Amygdala (tissue), 56 donors: ENCODE measurements around the gene ADISSP.

Experiments used
- DNase-seq, 56 donors: peaks; one replicate each; lab custom pipeline; 2025; lab: John Stamatoyannopoulos, UW

Gene ADISSP

GRCh38 chr20:3767427-3768341, at the start of gene ADISSP:
TSS of gene ADISSP (minus strand) at chr20:3767753. CDS start at chr20:3760100, 7,653 bp downstream.
- DNase-seq: peak; percentile 64 to 100 (median 97)

GRCh38 chr20:3815703-3816315, 48.3 kb upstream of the ADISSP start:
- no peak for DNase-seq

GRCh38 chr20:3814928-3815495, 47.5 kb upstream of the ADISSP start:
- no peak for DNase-seq

GRCh38 chr20:3813848-3814581, 46.5 kb upstream of the ADISSP start:
- no peak for DNase-seq

- no peak for DNase-seq
Measured at GRCh38 chr20:3812975-3813847, 45.7 kb upstream of the ADISSP start.

- DNase-seq: no peak
Measured at GRCh38 chr20:3812259-3812681, 44.7 kb upstream of the ADISSP start.

- DNase-seq: peak; percentile 80 to 99 (median 94)
Measured at GRCh38 chr20:3811467-3812258, 44.1 kb upstream of the ADISSP start.

- DNase-seq: no peak
Measured at GRCh38 chr20:3808544-3808943, 41.0 kb upstream of the ADISSP start.

- DNase-seq: no peak
Measured at GRCh38 chr20:3804781-3805180, 37.2 kb upstream of the ADISSP start.

- DNase-seq: no peak
Measured at GRCh38 chr20:3804254-3804751, 36.8 kb upstream of the ADISSP start.

- DNase-seq: no peak
Measured at GRCh38 chr20:3803854-3804253, 36.3 kb upstream of the ADISSP start.

GRCh38 chr20:3803289-3803688, 35.7 kb upstream of the ADISSP start:
- DNase-seq: no peak

GRCh38 chr20:3802524-3803239, 35.1 kb upstream of the ADISSP start:
- no peak for DNase-seq

GRCh38 chr20:3801846-3802245, 34.3 kb upstream of the ADISSP start:
- DNase-seq: no peak

GRCh38 chr20:3801299-3801698, 33.7 kb upstream of the ADISSP start:
- DNase-seq: no peak

GRCh38 chr20:3800878-3801260, 33.3 kb upstream of the ADISSP start:
- no peak for DNase-seq

GRCh38 chr20:3800256-3800877, 32.8 kb upstream of the ADISSP start:
- no peak for DNase-seq

GRCh38 chr20:3798908-3799248, 31.3 kb upstream of the ADISSP start:
- peak in 2 of 56 donors; percentile 12 to 29 for DNase-seq
